ENCODE data around the gene TLX1.

- no peak for TF ChIP-seq CTCF (IDR thresholded peaks at IDR 0.05; ENCODE audit: low read depth, low read length)
- no peak for TF ChIP-seq EZH2phosphoT487 (IDR thresholded peaks at IDR 0.05; ENCODE audit: low read depth)
Measured at GRCh38 chr10:101112799-101113594, 18.1 kb upstream of the TLX1 start.

All from OCI-LY3 (cell line).